ENCODE measurements around the gene WDR74. TPM values are rescaled to one million over a fixed set of nuclear protein-coding genes. Genes with fewer than 3 reads are reported as not detected.
A peak's percentile ranks its signal among the peaks of the same experiment; 100 is the strongest.
"Not testable (repeated sequence)": the region's sequence is repeated elsewhere in the genome, so short reads cannot be mapped to it uniquely, and the experiment has no call there.

The WDR74 gene
- total and polyA plus RNA-seq, 4 donors, result 26.2 to 64.1 (median 42.0) TPM

DNA sequence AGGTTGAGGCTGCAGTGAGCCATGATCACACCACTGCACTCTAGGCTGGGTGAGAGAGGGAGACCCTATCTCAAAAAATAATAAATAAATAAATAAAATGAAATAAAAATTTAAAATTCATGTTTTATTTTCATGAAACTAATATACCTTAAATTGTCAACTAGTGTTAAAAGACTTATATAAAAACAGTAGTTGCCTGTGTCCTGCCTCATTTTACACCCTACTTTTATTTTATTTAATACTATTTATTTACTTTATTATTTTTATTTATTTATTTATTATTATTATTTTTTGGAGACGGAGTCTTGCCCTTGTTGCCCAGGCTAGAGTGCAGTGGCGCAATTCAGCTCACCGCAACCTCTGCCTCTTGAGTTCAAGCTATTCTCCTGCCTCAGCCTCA, 4.8 kb upstream of the WDR74 start:
- Histone ChIP-seq H3K27ac (ENCODE audit: low read depth in 1 of 2, low read length in 1 of 2) (no peak overlapping the region), H3K27me3 (ENCODE audit: control insufficient read depth in 3 of 3, insufficient read depth in 3 of 3, low read length in 2 of 3) (no peaks in the 10 kb centered on the region), H3K9me3 (ENCODE audit: control insufficient read depth in 4 of 4, insufficient read depth in 3 of 4, low read length in 3 of 4) (no peaks in the 10 kb centered on the region), H3K4me3 (no peak overlapping the region), H3K4me1 (ENCODE audit: control insufficient read depth in 5 of 5, insufficient read depth in 5 of 5, low read length in 5 of 5) (peaks cover 0 to 10% (median 4%) of the 10 kb centered on the region in 5 donors), H3K9ac (ENCODE audit: insufficient read depth in 1 of 2, low read length in 2 of 2) (no peak overlapping the region), H3K36me3 (ENCODE audit: control insufficient read depth in 4 of 4, insufficient read depth in 4 of 4, low read length in 4 of 4) (no peaks in the 10 kb centered on the region)
- WGBS, 2 donors, result 92 to 98% methylated on average over 3 of the region's 3 CpGs
- TF ChIP-seq CTCF (IDR thresholded peaks at IDR 0.05; ENCODE audit: control extremely low read depth, extremely low read depth), result no peak
- no peak for ATAC-seq (ENCODE audit: insufficient read depth, low FRiP score)
- DNase-seq, result no peak

GRCh38 chr11:62843466-62843865, 4.1 kb upstream of the WDR74 start:
- H3K9me3 ChIP-seq (ENCODE audit: control insufficient read depth in 4 of 4, insufficient read depth in 3 of 4, low read length in 3 of 4), result no peaks in the 10 kb centered on the region
- H3K27me3 ChIP-seq (ENCODE audit: control insufficient read depth in 3 of 3, insufficient read depth in 3 of 3, low read length in 2 of 3), result no peaks in the 10 kb centered on the region
- peaks cover 0 to 17% (median 5%) of the 10 kb centered on the region in 5 donors for H3K4me1 ChIP-seq (ENCODE audit: control insufficient read depth in 5 of 5, insufficient read depth in 5 of 5, low read length in 5 of 5)
- no peak overlapping the region for H3K27ac ChIP-seq (ENCODE audit: low read depth in 1 of 2, low read length in 1 of 2)
- DNase-seq (no peak), ATAC-seq (ENCODE audit: insufficient read depth, low FRiP score) (no peak)
- TF ChIP-seq CTCF (IDR thresholded peaks at IDR 0.05; ENCODE audit: control extremely low read depth, extremely low read depth), result no peak
- H3K36me3 ChIP-seq (ENCODE audit: control insufficient read depth in 4 of 4, insufficient read depth in 4 of 4, low read length in 4 of 4), result no peaks in the 10 kb centered on the region
- no peak overlapping the region for H3K9ac ChIP-seq (ENCODE audit: insufficient read depth in 1 of 2, low read length in 2 of 2)
- WGBS, 2 donors, result 97 to 98% methylated on average over 3 of the region's 3 CpGs
- no peak overlapping the region for H3K4me3 ChIP-seq

GRCh38 chr11:62842891-62843290, 3.5 kb upstream of the WDR74 start:
- H3K27me3 ChIP-seq (ENCODE audit: control insufficient read depth in 3 of 3, insufficient read depth in 3 of 3, low read length in 2 of 3); H3K9me3 ChIP-seq (ENCODE audit: control insufficient read depth in 4 of 4, insufficient read depth in 3 of 4, low read length in 3 of 4); ATAC-seq (ENCODE audit: insufficient read depth, low FRiP score); H3K4me3 ChIP-seq; DNase-seq; H3K36me3 ChIP-seq (ENCODE audit: control insufficient read depth in 4 of 4, insufficient read depth in 4 of 4, low read length in 4 of 4): not testable (repeated sequence)
- peak overlapping the region in 1 of 2 donors; percentile 94 for H3K9ac ChIP-seq (ENCODE audit: insufficient read depth in 1 of 2, low read length in 2 of 2)
- peaks cover 0 to 17% (median 5%) of the 10 kb centered on the region in 5 donors for H3K4me1 ChIP-seq (ENCODE audit: control insufficient read depth in 5 of 5, insufficient read depth in 5 of 5, low read length in 5 of 5)
- 88 to 90% methylated on average over 9 of the region's 9 CpGs for WGBS, 2 donors
- H3K27ac ChIP-seq (ENCODE audit: low read depth in 1 of 2, low read length in 1 of 2), result peak overlapping the region; percentile 37 to 94

- Histone ChIP-seq H3K9me3 (ENCODE audit: control insufficient read depth in 4 of 4, insufficient read depth in 3 of 4, low read length in 3 of 4) (no peaks in the 10 kb centered on the region), H3K36me3 (ENCODE audit: control insufficient read depth in 4 of 4, insufficient read depth in 4 of 4, low read length in 4 of 4) (no peaks in the 10 kb centered on the region), H3K9ac (ENCODE audit: insufficient read depth in 1 of 2, low read length in 2 of 2) (peak overlapping the region; percentile 67 to 94), H3K4me3 (no peak overlapping the region), H3K4me1 (ENCODE audit: control insufficient read depth in 5 of 5, insufficient read depth in 5 of 5, low read length in 5 of 5) (peaks cover 0 to 17% (median 5%) of the 10 kb centered on the region in 5 donors), H3K27ac (ENCODE audit: low read depth in 1 of 2, low read length in 1 of 2) (peak overlapping the region; percentile 90 to 94), H3K27me3 (ENCODE audit: control insufficient read depth in 3 of 3, insufficient read depth in 3 of 3, low read length in 2 of 3) (no peaks in the 10 kb centered on the region)
- WGBS, 2 donors, result 3 to 5% methylated on average over 30 of the region's 30 CpGs
- no peak for ATAC-seq (ENCODE audit: insufficient read depth, low FRiP score)
- peak in 1 of 3 donors; percentile 52 for DNase-seq
- no peak for TF ChIP-seq CTCF (IDR thresholded peaks at IDR 0.05; ENCODE audit: control extremely low read depth, extremely low read depth)
Observed at GRCh38 chr11:62842171-62842741, 2.9 kb upstream of the WDR74 start.

Data from lung (tissue), 12 donors.